Measurements from ENCODE around the gene QRICH2. TPM values are rescaled to one million over a fixed set of nuclear protein-coding genes. Genes with fewer than 3 reads are reported as not detected.

QRICH2 gene
- total and polyA plus RNA-seq, 2 of the 4 experiments (the other 2 are of a cell fraction) = 4.3 to 4.8 TPM

GRCh38 chr17:76276461-76277299 lies 31.4 kb downstream of the QRICH2 start:
- Histone ChIP-seq H3K4me3 (ENCODE audit: insufficient read depth, low read depth, low read length) (no peak overlapping the region), H2AFZ (replicated peaks; ENCODE audit: low read length, poor library complexity) (peak overlapping the region; percentile 46), H2AK9ac (replicated peaks; ENCODE audit: low read depth, low read length, poor library complexity) (peak overlapping the region; percentile 33), H2BK5ac (ENCODE audit: low read depth, low read length, poor library complexity, severe bottlenecking) (peak overlapping the region; percentile 52), H4K8ac (ENCODE audit: low read depth in 2 of 2, low read length in 2 of 2) (peak overlapping the region in 1 of 2 experiments; percentile 2; a peak in 1 of 4 replicates), H2AK5ac (ENCODE audit: low read depth, low read length) (no peak overlapping the region; the same call in 1 of the 2 replicates), H3K56ac (ENCODE audit: extremely low read depth, insufficient read depth, low read length) (no peak overlapping the region), H3K23ac (ENCODE audit: low read depth, low read length) (no peak overlapping the region), H2BK20ac (ENCODE audit: low read depth, low read length) (no peak overlapping the region), H4K20me1 (ENCODE audit: insufficient read depth, low read length) (no peaks in the 10 kb centered on the region; the same call in 1 of the 2 replicates), H3K9me3 (ENCODE audit: control insufficient read depth, insufficient read depth, low read length) (no peaks in the 10 kb centered on the region), H3K4me2 (ENCODE audit: low read depth, low read length) (no peak overlapping the region), H3K4ac (ENCODE audit: low read depth, low read length) (0 out of 2 replicates have a peak overlapping the region, but pooled peaks have one; percentile 7), H4K91ac (ENCODE audit: insufficient read depth, low read depth, low read length) (no peak overlapping the region), H3K9me1 (ENCODE audit: insufficient read depth, low read length) (peaks cover 6% of the 10 kb centered on the region), H2BK120ac (ENCODE audit: low read depth, low read length) (peak overlapping the region; percentile 6; the same call in 1 of the 2 replicates), H2BK15ac (ENCODE audit: low read depth, low read length) (no peak overlapping the region), H3K27me3 (ENCODE audit: control insufficient read depth, insufficient read depth, low read length) (no peaks in the 10 kb centered on the region), H3K27ac (ENCODE audit: insufficient read depth, low read length) (no peak overlapping the region), H3K36me3 (ENCODE audit: control insufficient read depth, insufficient read depth, low read length) (peaks cover 2% of the 10 kb centered on the region), H4K5ac (ENCODE audit: low read depth, low read length) (no peak overlapping the region), H3K4me1 (ENCODE audit: control insufficient read depth, insufficient read depth, low read length) (peaks cover 7% of the 10 kb centered on the region), H3K14ac (replicated peaks; ENCODE audit: low read depth, low read length) (no peak overlapping the region), H3K18ac (ENCODE audit: low read depth, low read length) (no peak overlapping the region), H3K79me1 (ENCODE audit: low read depth in 1 of 2, low read length in 2 of 2) (peaks cover 0 to 13% of the 10 kb centered on the region in 2 experiments; a peak in 2 of 4 replicates), H3K9ac (ENCODE audit: low read depth, low read length) (no peak overlapping the region)
- POLR2A ChIA-PET (ENCODE audit: unreplicated experiment) = no interaction called here
- DNase-seq (peak; percentile 31), ATAC-seq (ENCODE audit: low read depth) (peak; percentile 24)
- CTCF ChIA-PET = interaction anchor here (1.1 kb wide), 1 partner anchor 168 kb away, joined by 4 read pairs; no protein-coding TSS in a partner anchor
- no TSS peak for BruUV-seq (replicated peaks)
- intact Hi-C loops (cut with micrococcal nuclease) (no loop called here), in situ Hi-C loops (cut with MboI; ENCODE audit: low sequenced_read_pairs) (no loop called here), dilution Hi-C loops (cut with HindIII; ENCODE audit: low sequenced_read_pairs, unreplicated experiment) (no loop called here)
- WGBS, 2 experiments (ENCODE audit: extremely low coverage in 2 of 2, insufficient read length in 1 of 2) = 96% methylated on average over 8 of the region's 19 CpGs; no CpG with 5 or more reads in 1 of the 2 experiments
- TF ChIP-seq FOS (IDR thresholded peaks at IDR 0.05; ENCODE audit: low read depth, low read length) = no peak
- no peak for TF ChIP-seq ELK1 (IDR thresholded peaks at IDR 0.05; ENCODE audit: borderline replicate concordance, low read depth, low read length)
- TF ChIP-seq CTCF (conservative IDR thresholded peaks at IDR 0.05; ENCODE audit: low read depth, low read length) = no peak
- TF ChIP-seq RAD21 (IDR thresholded peaks at IDR 0.05; ENCODE audit: low read length) = no peak
- no peak for TF ChIP-seq RCOR1 (IDR thresholded peaks at IDR 0.05; ENCODE audit: insufficient replicate concordance, low read length)
- TF ChIP-seq NFE2L2 (IDR thresholded peaks at IDR 0.05; ENCODE audit: low read depth, low read length) = no peak
- no peak for TF ChIP-seq MXI1 (IDR thresholded peaks at IDR 0.05; ENCODE audit: borderline replicate concordance, low read depth, low read length)
- no peak for TF ChIP-seq RFX5 (IDR thresholded peaks at IDR 0.05; ENCODE audit: low read depth, low read length)
- no peak for TF ChIP-seq SMC3 (IDR thresholded peaks at IDR 0.05; ENCODE audit: low read depth, low read length)
- TF ChIP-seq USF2 (IDR thresholded peaks at IDR 0.05; ENCODE audit: low read depth, low read length) = no peak
- no peak for TF ChIP-seq BHLHE40 (IDR thresholded peaks at IDR 0.05; ENCODE audit: low read depth, low read length)
- TF ChIP-seq CEBPB (IDR thresholded peaks at IDR 0.05; ENCODE audit: low read depth, low read length) = no peak
- TF ChIP-seq CHD1 (IDR thresholded peaks at IDR 0.05; ENCODE audit: low read depth, low read length) = no peak
- TF ChIP-seq POLR2A (IDR thresholded peaks at IDR 0.05; ENCODE audit: low read depth, low read length) = no peak
